AG04450 (cell line): Measurements from ENCODE around the gene PSTPIP2. TPM values are rescaled to one million over a fixed set of nuclear protein-coding genes. Genes with fewer than 3 reads are reported as not detected.

Experiments
- CTCF ChIA-PET: fragments of 300-600, 350-600 bp; formaldehyde crosslinking; extraction: SDS; loops from one replicate; lab custom pipeline; 2022; ENCODE audit warnings: antibody characterized with exemption, inconsistent platforms; lab: Charles Lee
- POLR2A ChIA-PET: fragments of 350-600 bp; formaldehyde crosslinking; extraction: SDS; loops from one replicate; lab custom pipeline; 2021; ENCODE audit warnings: antibody characterized with exemption, inconsistent platforms; lab: Yijun Ruan, JAX
- DNase-seq: peaks from one replicate; pipeline ENCODE4 v3.0.0-alpha.2; 2011; ENCODE audit warnings: low read depth, low spot score
- H3K27ac ChIP-seq: one replicate; pipeline ENCODE4 v1.5.1; 2012; ENCODE audit warnings: low read depth, low read length, control low read depth
- H3K27me3 ChIP-seq: one replicate; pipeline ENCODE4 v1.6.0; 2012; ENCODE audit warnings: low read length; ENCODE audit not compliant: control insufficient read depth, insufficient read depth
- H3K4me3 ChIP-seq: 2 replicates; pipeline ENCODE4 v1.5.1; 2011; ENCODE audit warnings: mild to moderate bottlenecking, low read depth, low read length, control low read depth
- H3K9me3 ChIP-seq: 2 replicates; pipeline ENCODE4 v1.5.1; 2012; ENCODE audit warnings: low read length; ENCODE audit not compliant: control insufficient read depth, insufficient read depth
- polyA plus RNA-seq: library from polyadenylated mRNA; depleted of rRNA; stranded (reverse); fragments of >200 nt; gene quantifications from 2 replicates; pipeline ENCODE4 v1.2.3, GENCODE V29; 2011
- TF ChIP-seq, protein P1 (sequence below): IDR thresholded peaks from 2 replicates; pipeline ENCODE4 v1.5.1; 2011; ENCODE audit warnings: low read depth, low read length, control low read depth, inconsistent platforms

PSTPIP2 gene
- polyA plus RNA-seq, 1 experiment, result 12.6 TPM

DNA sequence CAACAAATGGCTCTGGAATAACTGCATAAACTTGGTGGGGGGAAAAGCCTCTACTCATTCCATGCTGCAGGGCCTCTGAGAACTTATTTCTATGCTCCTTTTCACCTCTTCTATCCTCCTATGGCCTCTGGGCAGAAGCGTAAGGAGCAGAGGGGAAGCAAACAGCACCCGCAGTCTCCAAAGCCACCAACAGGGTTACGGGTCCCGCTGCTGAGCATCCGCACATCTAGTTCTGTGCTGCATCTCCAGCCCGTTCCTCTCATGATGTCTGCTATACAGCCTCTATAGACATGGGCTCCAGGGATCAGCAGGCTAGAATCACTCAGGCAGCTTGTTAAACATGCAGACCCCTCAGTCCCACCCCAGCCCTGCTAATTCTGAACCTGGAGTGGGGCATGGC, 25.9 kb downstream of the PSTPIP2 start:
- H3K27ac ChIP-seq, result no peak overlapping the region
- H3K4me3 ChIP-seq, result no peak overlapping the region
- H3K9me3 ChIP-seq, result no peaks in the 10 kb centered on the region
- ChIA-PET CTCF (no interaction called here), POLR2A (no interaction called here)
- DNase-seq, result no peak
- TF ChIP-seq, protein P1, sequence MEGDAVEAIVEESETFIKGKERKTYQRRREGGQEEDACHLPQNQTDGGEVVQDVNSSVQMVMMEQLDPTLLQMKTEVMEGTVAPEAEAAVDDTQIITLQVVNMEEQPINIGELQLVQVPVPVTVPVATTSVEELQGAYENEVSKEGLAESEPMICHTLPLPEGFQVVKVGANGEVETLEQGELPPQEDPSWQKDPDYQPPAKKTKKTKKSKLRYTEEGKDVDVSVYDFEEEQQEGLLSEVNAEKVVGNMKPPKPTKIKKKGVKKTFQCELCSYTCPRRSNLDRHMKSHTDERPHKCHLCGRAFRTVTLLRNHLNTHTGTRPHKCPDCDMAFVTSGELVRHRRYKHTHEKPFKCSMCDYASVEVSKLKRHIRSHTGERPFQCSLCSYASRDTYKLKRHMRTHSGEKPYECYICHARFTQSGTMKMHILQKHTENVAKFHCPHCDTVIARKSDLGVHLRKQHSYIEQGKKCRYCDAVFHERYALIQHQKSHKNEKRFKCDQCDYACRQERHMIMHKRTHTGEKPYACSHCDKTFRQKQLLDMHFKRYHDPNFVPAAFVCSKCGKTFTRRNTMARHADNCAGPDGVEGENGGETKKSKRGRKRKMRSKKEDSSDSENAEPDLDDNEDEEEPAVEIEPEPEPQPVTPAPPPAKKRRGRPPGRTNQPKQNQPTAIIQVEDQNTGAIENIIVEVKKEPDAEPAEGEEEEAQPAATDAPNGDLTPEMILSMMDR, result no peak
- no peaks in the 10 kb centered on the region for H3K27me3 ChIP-seq

DNA sequence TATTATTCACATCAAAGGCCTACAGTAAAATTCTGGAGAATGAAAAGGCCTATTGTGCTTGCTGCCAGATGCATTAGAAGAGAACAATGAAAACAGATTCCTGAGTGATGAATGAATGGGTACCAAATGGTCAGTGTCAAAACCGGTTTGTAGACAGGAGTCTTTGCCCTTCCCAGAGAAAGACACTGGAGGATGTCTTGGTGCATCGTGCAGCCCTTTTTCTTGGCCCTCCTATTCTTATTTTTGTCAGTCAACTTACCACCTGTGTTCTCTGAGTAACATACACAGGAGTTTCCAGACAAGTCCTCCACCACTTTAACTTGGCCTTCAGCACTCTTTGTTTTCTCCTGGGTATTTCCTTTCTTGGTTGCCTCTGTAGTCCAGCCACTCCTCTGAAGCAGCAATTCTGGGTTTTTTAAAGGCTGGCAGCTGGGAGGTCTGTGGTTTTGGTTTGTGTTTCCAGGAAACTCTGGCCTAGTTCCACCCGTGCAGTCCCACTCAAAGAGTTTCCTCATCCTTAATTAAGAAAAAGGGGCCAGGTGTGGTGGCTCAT, 29.4 kb downstream of the PSTPIP2 start:
- H3K9me3 ChIP-seq, result no peaks in the 10 kb centered on the region
- TF ChIP-seq, protein P1, result no peak
- H3K27me3 ChIP-seq, result no peaks in the 10 kb centered on the region
- H3K4me3 ChIP-seq, result no peak overlapping the region
- DNase-seq, result no peak
- no peak overlapping the region for H3K27ac ChIP-seq
- POLR2A ChIA-PET, result interaction anchor here (1.0 to 1.3 kb wide), 2 partner anchors 9 kb away, joined by 3 to 7 read pairs; no protein-coding TSS in a partner anchor
- CTCF ChIA-PET, result interaction anchor here (0.6 kb wide), 1 partner anchor 158 kb away, joined by 6 read pairs; no protein-coding TSS in a partner anchor

DNA sequence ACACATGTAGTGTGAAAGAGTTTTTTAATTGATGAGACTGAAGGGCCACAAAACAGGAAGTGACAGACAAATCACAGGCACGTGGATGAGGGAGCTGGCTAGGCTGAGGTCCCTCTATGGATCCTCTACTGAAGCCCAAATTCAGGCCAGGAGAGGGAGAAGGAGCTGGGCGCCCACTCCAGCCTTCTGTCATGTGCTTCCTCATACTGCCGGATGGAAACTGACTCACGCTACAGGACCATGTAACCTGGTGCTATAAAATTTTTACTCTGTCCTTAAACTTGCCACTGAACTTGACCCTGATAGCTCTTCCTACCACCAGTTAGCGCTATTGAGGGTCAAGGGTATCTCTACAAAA, 31.3 kb downstream of the PSTPIP2 start:
- POLR2A ChIA-PET, result interaction anchor here (0.6 kb wide), 1 partner anchor 33 kb away, joined by 9 read pairs; no protein-coding TSS in a partner anchor
- CTCF ChIA-PET, result interaction anchor here (0.7 kb wide), 2 partner anchors 161 to 186 kb away, joined by 3 read pairs; no protein-coding TSS in a partner anchor

DNA sequence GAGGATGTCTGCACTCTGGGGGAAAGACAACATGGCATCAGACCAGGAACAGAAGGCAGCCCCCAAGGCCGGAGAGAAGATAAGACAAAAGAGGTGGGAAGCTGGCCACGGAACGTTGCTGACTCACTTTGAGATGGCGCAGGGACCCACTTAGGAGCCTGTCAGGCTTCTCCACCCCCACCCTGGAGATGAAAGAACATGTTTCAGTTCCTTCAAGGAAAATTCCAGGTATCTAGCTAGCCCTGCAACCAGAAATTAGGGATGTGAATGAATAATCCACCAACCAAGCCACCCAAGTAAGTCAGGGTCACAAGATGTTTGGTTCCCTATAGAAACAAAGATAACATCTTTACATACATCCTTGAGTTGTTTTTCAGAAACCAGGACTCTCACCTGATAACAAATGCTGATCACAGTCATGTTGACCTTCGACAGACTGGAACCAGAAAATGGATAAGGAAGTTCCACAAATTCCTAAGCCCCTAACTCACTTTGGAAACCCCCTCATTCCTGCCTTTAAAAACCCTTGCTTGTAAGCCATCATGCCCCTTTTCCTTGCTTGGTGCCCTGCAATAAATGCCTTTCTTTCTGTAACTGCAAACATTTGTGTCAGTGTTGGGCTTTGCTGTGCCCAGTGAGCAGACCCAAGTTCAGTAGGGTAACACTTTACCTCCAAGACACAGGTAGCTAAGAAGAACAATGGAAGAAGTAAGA, 31.9 kb downstream of the PSTPIP2 start:
- POLR2A ChIA-PET, result no interaction called here
- CTCF ChIA-PET, result interaction anchor here (0.7 kb wide), 1 partner anchor 161 kb away, joined by 3 read pairs; no protein-coding TSS in a partner anchor
- H3K27ac ChIP-seq, result no peak overlapping the region
- H3K9me3 ChIP-seq, result no peaks in the 10 kb centered on the region
- DNase-seq, result no peak
- TF ChIP-seq, protein P1, result no peak
- H3K27me3 ChIP-seq, result no peaks in the 10 kb centered on the region
- H3K4me3 ChIP-seq, result no peak overlapping the region

More for the DNA sequence above, 31.3 kb downstream of the PSTPIP2 start:
- no peak overlapping the region for H3K4me3 ChIP-seq
- TF ChIP-seq, protein P1, result no peak
- DNase-seq, result no peak
- H3K27me3 ChIP-seq, result no peaks in the 10 kb centered on the region
- H3K27ac ChIP-seq, result no peak overlapping the region
- H3K9me3 ChIP-seq, result no peaks in the 10 kb centered on the region
